HFF-Myc (cell line): ENCODE measurements around the gene MDM1.

ENCODE experiments used
- DNase-seq: peaks from one replicate; pipeline ENCODE4 v3.0.0-alpha.2; 2011; ENCODE audit warnings: low read depth; ENCODE audit errors: extremely low read depth
- H3K4me3 ChIP-seq: replicated peaks from 2 replicates; pipeline ENCODE4 v1.5.1; 2011; ENCODE audit warnings: low read depth, mild to moderate bottlenecking, control low read depth, low read length
- CTCF ChIP-seq: IDR thresholded peaks from 2 replicates; pipeline ENCODE4 v1.5.1; 2012; ENCODE audit warnings: mild to moderate bottlenecking, low read depth, low read length, control low read depth; ENCODE audit errors: missing control alignments

The MDM1 gene, protein sequence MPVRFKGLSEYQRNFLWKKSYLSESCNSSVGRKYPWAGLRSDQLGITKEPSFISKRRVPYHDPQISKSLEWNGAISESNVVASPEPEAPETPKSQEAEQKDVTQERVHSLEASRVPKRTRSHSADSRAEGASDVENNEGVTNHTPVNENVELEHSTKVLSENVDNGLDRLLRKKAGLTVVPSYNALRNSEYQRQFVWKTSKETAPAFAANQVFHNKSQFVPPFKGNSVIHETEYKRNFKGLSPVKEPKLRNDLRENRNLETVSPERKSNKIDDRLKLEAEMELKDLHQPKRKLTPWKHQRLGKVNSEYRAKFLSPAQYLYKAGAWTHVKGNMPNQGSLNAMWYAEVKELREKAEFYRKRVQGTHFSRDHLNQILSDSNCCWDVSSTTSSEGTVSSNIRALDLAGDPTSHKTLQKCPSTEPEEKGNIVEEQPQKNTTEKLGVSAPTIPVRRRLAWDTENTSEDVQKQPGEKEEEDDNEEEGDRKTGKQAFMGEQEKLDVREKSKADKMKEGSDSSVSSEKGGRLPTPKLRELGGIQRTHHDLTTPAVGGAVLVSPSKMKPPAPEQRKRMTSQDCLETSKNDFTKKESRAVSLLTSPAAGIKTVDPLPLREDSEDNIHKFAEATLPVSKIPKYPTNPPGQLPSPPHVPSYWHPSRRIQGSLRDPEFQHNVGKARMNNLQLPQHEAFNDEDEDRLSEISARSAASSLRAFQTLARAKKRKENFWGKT

GRCh38 chr12:68331869-68332727, at the start of gene MDM1:
TSS of gene MDM1 (minus strand) at chr12:68332362. CDS start at chr12:68332245, 117 bp downstream.
- peak; percentile 94 for DNase-seq
- peak within 1 kb of the TSS; percentile 76 for H3K4me3 ChIP-seq
- TF ChIP-seq CTCF = no peak

DNA sequence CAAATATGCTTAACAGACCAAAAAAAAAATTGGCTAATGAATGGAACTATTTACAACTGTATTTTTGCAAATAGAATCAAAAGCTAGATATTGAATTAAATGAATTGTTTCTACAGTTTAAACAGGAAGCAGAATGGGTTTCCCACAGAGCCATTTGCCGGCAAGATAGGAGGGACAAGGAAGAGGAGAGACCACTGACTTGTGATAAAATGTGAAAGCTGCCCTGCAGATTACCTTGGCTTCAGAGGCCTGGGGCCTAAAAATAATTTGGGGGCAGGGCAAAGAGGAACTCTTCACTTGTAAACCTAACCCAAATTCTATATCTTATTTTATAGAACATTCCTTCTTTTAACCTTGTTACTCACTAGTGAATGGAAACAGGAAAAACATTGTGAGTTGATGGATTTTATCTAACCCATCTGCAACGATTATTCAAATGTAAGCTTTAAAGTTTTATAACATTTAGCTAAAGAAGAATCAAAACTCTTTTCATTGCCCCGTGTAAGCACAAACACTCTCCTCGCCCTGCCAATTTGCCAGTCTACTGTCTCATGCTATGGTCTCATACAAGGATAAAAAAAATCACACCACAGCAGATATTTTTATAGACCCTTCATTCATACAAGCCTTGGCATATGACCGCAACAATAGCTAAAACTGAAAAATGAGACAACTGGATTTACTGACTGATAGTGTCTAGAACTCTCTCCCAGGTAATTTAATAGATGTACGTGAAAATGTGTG, 49.5 kb upstream of the MDM1 start:
- DNase-seq = no peak
- no peak overlapping the region for H3K4me3 ChIP-seq
- no peak for TF ChIP-seq CTCF

DNA sequence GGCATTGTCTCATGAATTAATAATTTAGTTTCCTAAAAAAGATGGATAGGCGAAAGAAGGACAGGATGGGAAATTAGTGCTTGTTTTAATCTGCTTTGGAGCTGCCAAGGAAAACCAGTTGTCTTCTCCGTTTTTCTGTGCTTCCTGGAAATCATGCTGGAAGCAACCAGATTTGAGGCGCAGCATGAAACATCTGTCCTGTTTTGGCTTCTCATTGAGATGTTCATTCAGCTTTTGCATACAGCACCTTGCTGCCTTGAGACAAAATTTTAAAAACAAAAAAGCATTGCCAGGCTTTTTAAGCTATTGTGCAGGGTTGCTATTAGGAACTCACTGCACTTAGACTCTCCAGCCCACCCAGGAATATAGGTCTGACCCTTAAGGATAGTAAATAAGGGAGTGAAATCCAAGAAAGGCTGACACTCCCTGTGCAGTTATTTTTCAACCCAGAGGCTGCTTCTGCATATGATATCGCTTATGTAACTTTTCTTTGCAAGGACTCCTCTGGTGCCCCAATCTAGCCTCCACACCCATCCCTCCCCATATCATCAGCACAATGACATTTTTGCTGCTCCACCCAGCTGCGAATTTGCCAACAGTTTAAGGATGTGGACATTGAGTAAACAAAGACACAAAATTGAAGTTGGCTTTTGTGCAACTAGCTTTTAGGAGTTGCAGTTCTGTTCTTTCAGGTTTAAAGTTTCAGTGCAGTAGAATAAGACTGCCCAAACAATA, 46.9 kb upstream of the MDM1 start:
- no peak overlapping the region for H3K4me3 ChIP-seq
- no peak for DNase-seq
- TF ChIP-seq CTCF = no peak

- no peak for TF ChIP-seq CTCF
- no peak overlapping the region for H3K4me3 ChIP-seq
- no peak for DNase-seq
These were observed 45.7 kb upstream of the MDM1 start for GRCh38 chr12:68377881-68378280.

GRCh38 chr12:68376901-68377300, 44.7 kb upstream of the MDM1 start:
- TF ChIP-seq CTCF = no peak
- H3K4me3 ChIP-seq = no peak overlapping the region
- no peak for DNase-seq
